Esophagus squamous epithelium (tissue), 5 donors: ENCODE results near the gene SLC17A7. TPM values are rescaled to one million over a fixed set of nuclear protein-coding genes. Genes with fewer than 3 reads are reported as not detected.

ENCODE experiments used
- DNase-seq: peaks from one replicate; lab custom pipeline; 2025; lab: John Stamatoyannopoulos, UW
- H3K27ac ChIP-seq, 4 donors: fragments of 200-600 bp; sonication (generic); one replicate each; pipeline ENCODE4 v1.5.1; 2016 to 2019; ENCODE audit warnings: mild to moderate bottlenecking in 1 of 4
- H3K27me3 ChIP-seq, 4 donors: fragments of 200-600 bp; sonication (generic); 1 replicate in 3 of 4; 2 replicates in 1 of 4; pipeline versions ENCODE4 v1.5.1 to v1.6.0; 2017 to 2021; ENCODE audit warnings: antibody characterized with exemption in 1 of 4
- H3K36me3 ChIP-seq, 3 donors: fragments of 200-600 bp; sonication (generic); one replicate each; pipeline ENCODE4 v1.5.1; 2016 to 2019
- H3K4me1 ChIP-seq, 3 donors: fragments of 200-600 bp; sonication (generic); one replicate each; pipeline ENCODE4 v1.5.1; 2017 to 2019
- H3K4me3 ChIP-seq, 4 donors: fragments of 200-600 bp; sonication (generic); 1 replicate in 3 of 4; 2 replicates in 1 of 4; pipeline ENCODE4 v1.5.1; 2016 to 2019; ENCODE audit warnings: mild to moderate bottlenecking in 2 of 4, moderate library complexity in 1 of 4
- H3K9me3 ChIP-seq, 3 donors: fragments of 200-600 bp; sonication (generic); one replicate each; pipeline ENCODE4 v1.5.1; 2016 to 2019
- POLR2A ChIP-seq, 4 donors: fragments of 450-650 bp; IDR thresholded peaks; one replicate each; pipeline ENCODE4 v1.6.1; 2017; ENCODE audit warnings: antibody characterized with exemption in 4 of 4, mild to moderate bottlenecking in 4 of 4, moderate library complexity in 3 of 4
- WGBS, 2 donors: methylation state at CpG; one replicate each; pipeline ENCODE4 v1.1.5; 2018; 5-methylcytosine and 5-hydroxymethylcytosine counted together
- intact Hi-C: fragments of 100-400 bp; cut with DNase I; formaldehyde crosslinking; loops from one replicate; pipeline ENCODE4 v1.15.0; 2022
- total RNA-seq, 4 donors: library from RNA; depleted of rRNA; stranded (reverse); fragments of >200 nt; gene quantifications; one replicate each; pipeline ENCODE4 v1.1.0, GENCODE V29; 2016
- TF ChIP-seq, protein P1 (sequence below), 6 experiments: fragments of 450-650 bp in 4 of 6; fragments of 200-600 bp in 2 of 6; sonication (generic) in 2 of 6; IDR thresholded peaks; one replicate each; pipeline ENCODE4 v1.5.1; 2016 to 2019; ENCODE audit warnings: antibody characterized with exemption in 6 of 6, mild to moderate bottlenecking in 4 of 6, moderate library complexity in 4 of 6
- donor health status: DM: yes; HTN: yes; CAD: no.

Gene SLC17A7
- total RNA-seq, 4 donors from 2014 or later: 0.13 to 1.5 (median 0.40) TPM

DNA sequence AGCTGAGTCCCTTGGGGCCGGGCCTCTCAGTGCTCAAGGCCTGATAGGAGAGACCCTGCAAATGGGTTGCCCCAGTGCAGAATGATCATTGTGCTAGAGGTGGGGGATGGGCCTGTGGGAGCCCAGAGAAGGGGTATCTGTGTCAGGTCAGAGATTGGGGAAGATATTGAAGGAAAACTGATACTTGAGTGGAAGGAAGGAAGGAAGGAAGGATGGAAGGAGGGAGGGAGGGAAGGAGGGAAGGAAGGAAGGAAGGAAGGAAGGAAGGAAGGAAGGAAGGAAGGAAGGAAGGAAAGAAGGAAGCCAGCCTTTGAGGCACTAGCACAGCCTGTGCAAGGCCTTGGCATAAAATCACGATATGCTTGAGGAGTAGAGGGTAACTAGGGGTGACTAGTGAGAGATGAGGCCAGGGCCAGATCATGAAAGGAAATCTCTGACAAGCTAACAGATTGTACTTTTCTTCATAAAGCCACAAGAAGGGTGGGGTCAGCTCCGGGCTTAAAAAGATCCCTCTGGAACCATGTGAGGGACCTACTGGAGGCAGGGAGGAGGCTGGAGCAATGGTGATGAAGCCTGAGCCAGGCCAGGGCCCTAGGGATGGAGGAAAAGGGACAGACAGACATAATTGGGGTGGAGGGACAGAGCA is 29.5 kb downstream of the SLC17A7 start:
- H3K4me3 ChIP-seq: no peak overlapping the region
- 63 to 74% methylated on average over 2 to 3 of the region's 3 CpGs for WGBS, 2 donors
- intact Hi-C loops: no loop called here
- no peak overlapping the region for H3K27ac ChIP-seq
- H3K27me3 ChIP-seq: peaks cover 0 to 21% (median 0%) of the 10 kb centered on the region in 4 donors
- no peaks in the 10 kb centered on the region for H3K4me1 ChIP-seq
- no peaks in the 10 kb centered on the region for H3K36me3 ChIP-seq
- TF ChIP-seq, protein P1, sequence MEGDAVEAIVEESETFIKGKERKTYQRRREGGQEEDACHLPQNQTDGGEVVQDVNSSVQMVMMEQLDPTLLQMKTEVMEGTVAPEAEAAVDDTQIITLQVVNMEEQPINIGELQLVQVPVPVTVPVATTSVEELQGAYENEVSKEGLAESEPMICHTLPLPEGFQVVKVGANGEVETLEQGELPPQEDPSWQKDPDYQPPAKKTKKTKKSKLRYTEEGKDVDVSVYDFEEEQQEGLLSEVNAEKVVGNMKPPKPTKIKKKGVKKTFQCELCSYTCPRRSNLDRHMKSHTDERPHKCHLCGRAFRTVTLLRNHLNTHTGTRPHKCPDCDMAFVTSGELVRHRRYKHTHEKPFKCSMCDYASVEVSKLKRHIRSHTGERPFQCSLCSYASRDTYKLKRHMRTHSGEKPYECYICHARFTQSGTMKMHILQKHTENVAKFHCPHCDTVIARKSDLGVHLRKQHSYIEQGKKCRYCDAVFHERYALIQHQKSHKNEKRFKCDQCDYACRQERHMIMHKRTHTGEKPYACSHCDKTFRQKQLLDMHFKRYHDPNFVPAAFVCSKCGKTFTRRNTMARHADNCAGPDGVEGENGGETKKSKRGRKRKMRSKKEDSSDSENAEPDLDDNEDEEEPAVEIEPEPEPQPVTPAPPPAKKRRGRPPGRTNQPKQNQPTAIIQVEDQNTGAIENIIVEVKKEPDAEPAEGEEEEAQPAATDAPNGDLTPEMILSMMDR (IDR thresholded peaks at IDR 0.05): no peak
- no peak for TF ChIP-seq POLR2A (IDR thresholded peaks at IDR 0.05)
- DNase-seq: no peak
- no peaks in the 10 kb centered on the region for H3K9me3 ChIP-seq

DNA sequence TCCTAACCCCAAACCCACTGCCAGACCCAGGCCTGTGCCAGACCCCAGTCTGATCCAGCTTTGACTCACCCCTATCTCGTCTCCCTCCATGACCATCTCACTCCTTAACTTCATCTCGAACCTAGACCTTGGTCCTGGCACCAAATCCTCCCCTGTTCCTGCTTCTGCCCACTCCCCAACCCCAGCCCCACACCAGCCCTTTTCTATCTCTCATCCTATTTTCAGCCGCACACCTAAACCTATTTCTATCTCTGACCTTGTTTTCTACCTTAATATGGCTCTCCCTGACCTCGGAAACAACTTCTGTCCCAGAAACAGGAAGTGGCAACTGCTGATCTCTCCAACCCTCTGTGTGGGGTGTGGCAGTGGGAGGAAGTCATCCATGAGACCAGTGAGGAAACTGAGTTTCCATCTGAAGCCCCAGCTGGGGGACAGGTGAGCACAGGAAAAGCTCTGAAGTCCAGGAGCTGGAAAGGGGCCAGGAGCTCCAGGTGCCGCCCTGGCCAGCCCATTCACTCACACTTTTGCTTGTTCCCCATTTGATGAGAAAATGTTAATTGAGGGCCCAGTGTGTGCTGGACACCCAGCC is 31.8 kb downstream of the SLC17A7 start:
- no peaks in the 10 kb centered on the region for H3K36me3 ChIP-seq
- H3K27ac ChIP-seq: no peak overlapping the region
- no peaks in the 10 kb centered on the region for H3K27me3 ChIP-seq
- no peaks in the 10 kb centered on the region for H3K9me3 ChIP-seq
- H3K4me3 ChIP-seq: no peak overlapping the region
- TF ChIP-seq POLR2A (IDR thresholded peaks at IDR 0.05): no peak
- TF ChIP-seq, protein P1 (IDR thresholded peaks at IDR 0.05): no peak
- 63 to 76% methylated on average over 5 of the region's 5 CpGs for WGBS, 2 donors
- no peak for DNase-seq
- no peaks in the 10 kb centered on the region for H3K4me1 ChIP-seq
- intact Hi-C loops: no loop called here

DNA sequence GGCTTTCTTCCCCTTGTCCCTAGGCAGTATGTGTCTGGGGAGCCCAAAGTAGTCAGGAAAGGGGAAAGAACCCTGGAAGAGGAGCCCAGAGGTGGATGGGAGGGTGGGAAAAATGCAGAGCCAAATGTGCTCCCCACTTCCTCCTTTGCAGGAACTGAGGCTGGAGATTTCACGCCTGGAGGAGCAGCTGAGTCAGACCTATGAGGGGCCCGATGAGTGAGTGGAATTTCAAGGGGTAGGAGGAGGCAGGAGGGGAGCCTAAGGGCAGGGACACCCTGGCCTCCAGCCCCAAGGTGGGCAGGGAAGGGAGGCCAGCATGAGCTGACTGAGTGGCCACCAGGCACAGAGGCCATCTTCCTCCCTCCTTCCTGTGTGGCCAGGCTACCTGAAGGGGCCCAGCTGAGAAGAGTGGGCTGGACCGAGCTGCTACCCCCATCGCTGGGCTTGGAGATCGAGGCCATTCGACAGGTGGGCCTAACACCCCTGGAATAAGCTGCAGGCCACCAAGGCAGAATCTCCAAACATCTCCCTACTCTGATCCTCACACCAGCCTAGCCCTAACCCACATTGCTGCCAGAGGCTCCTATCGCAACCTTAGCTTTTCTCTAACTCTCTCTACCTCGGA is 32.4 kb downstream of the SLC17A7 start:
- TF ChIP-seq, protein P1 (IDR thresholded peaks at IDR 0.05): no peak
- no peak for TF ChIP-seq POLR2A (IDR thresholded peaks at IDR 0.05)
- Histone ChIP-seq H3K4me3 (no peak overlapping the region), H3K27me3 (no peaks in the 10 kb centered on the region), H3K36me3 (no peaks in the 10 kb centered on the region), H3K9me3 (no peaks in the 10 kb centered on the region), H3K27ac (no peak overlapping the region), H3K4me1 (no peaks in the 10 kb centered on the region)
- intact Hi-C loops: no loop called here
- WGBS, 2 donors: 61 to 72% methylated on average over 6 to 8 of the region's 8 CpGs
- DNase-seq: no peak

DNA sequence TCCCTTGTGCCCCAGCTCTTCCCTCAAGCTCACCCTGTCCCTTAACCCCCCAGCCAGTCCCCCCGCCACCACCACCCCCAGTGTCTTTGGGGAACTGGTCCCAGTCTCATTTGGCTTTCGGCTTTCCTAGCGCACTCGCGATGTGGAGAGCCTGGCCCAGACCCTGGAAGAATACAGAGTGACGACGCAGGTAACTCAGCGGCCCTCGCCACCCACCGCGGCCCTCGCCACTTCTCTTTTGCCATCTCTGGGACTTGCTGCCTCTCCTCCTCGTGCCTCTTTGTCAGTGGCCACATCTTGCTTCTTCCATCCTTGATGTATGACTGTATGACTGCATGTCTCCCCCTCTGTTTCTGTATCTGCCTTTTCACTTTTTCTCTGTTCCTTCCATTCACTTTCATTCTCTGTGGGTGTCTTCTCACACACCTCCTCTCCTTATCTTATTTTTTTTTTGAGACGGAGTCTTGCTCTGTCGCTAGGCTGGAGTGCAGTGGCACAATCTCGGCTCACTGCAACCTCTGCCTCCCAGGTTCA is 33.8 kb downstream of the SLC17A7 start:
- Histone ChIP-seq H3K4me1 (no peaks in the 10 kb centered on the region), H3K27ac (no peak overlapping the region), H3K4me3 (no peak overlapping the region), H3K9me3 (no peaks in the 10 kb centered on the region), H3K36me3 (no peaks in the 10 kb centered on the region), H3K27me3 (no peaks in the 10 kb centered on the region)
- intact Hi-C loops: no loop called here
- TF ChIP-seq, protein P1 (IDR thresholded peaks at IDR 0.05): no peak
- no peak for TF ChIP-seq POLR2A (IDR thresholded peaks at IDR 0.05)
- DNase-seq: no peak
- WGBS, 2 donors: 85 to 87% methylated on average over 15 to 16 of the region's 16 CpGs

DNA sequence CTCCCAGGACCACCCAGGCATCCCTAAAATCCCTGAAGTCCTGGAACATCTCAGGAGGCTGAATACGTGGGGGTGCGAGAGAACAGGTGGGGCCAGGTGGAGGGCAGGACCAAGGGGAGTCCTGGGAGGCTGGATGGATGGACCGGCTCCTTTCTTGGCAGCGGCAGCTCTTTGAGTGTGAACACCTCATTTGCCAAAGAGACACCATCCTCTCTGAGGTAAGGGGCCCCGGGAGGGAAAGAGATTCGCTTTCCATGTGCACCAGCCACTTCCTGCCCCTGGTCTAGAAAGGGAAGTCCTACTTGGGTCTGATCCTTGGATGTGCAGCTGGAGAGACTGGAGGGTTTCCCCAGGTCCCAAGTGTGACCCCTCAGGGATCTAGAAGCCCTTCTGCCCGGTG is 34.2 kb downstream of the SLC17A7 start:
- Histone ChIP-seq H3K27ac (no peak overlapping the region), H3K4me3 (no peak overlapping the region), H3K4me1 (no peaks in the 10 kb centered on the region), H3K27me3 (no peaks in the 10 kb centered on the region), H3K36me3 (no peaks in the 10 kb centered on the region), H3K9me3 (no peaks in the 10 kb centered on the region)
- DNase-seq: no peak
- 61 to 70% methylated on average over 6 to 7 of the region's 7 CpGs for WGBS, 2 donors
- TF ChIP-seq, protein P1 (IDR thresholded peaks at IDR 0.05): no peak
- TF ChIP-seq POLR2A (IDR thresholded peaks at IDR 0.05): no peak
- intact Hi-C loops: no loop called here
